ENCODE data around the gene UBXN10. TPM values are rescaled to one million over a fixed set of nuclear protein-coding genes. Genes with fewer than 3 reads are reported as not detected.

The UBXN10 gene
- total and polyA plus RNA-seq, 2 of the 13 experiments (the other 11 are each of a cell fraction or from before 2014, with no cell fraction given), result 0.04 to 0.05 TPM

DNA sequence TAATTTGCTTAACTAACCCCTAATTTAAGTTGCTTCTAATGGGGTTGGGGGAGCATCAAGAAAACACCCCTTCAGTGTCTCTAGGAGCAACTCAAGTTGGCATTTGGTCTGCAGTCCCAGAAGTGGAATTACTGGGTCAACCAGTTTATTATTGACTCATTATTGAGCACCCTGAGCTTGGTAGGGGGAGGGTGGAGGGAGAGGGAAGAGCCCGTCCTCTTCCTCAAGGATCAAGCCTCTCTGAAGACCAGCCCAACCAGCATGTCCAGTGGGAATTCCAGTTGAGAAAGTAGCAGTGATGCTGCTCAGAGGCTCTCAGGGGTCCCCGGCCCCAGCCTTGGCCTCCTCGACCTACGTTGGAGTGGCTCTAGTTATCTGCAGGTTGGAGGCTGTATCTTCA lies 48.8 kb upstream of the UBXN10 start (continued):
- TF ChIP-seq ZNF768 (CRISPR knock-in tag; IDR thresholded peaks at IDR 0.05) (no peak), TRIM24 (CRISPR knock-in tag; IDR thresholded peaks at IDR 0.05) (no peak), ZNF34 (CRISPR knock-in tag; IDR thresholded peaks at IDR 0.05; ENCODE audit: borderline replicate concordance) (no peak)

DNA sequence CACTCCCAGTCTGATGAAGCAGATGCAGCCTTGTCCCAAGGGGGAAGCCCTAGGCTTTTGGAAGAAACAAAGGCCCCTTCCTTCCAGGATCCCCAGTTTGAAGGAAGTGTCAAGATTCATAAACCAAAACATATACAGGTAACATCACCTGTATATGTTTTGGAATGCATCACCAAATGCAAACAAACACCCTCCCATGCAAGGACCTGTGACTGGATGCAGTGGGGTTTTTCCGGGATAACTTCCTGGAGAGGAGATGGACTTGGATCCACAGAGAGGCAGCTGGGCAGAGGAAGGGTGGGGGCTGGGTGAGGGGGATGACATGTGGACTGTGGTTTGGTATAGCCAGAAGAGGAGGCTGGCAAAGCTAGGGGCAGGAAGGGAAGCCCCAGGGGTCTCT lies 48.3 kb upstream of the UBXN10 start:
- ChIA-PET POLR2A (no interaction called here), CTCF (ENCODE audit: low intra/inter-chr PET ratio, low total read pairs) (no interaction called here)
- Histone ChIP-seq H3K27ac (ENCODE audit: extremely low read length, insufficient read depth, low read length) (no peak overlapping the region), H4K20me1 (ENCODE audit: insufficient read depth, low read length) (no peaks in the 10 kb centered on the region), H3K4me3 (replicated peaks in 1 of 3; ENCODE audit: insufficient read depth in 1 of 3, low read depth in 2 of 3, low read length in 3 of 3) (no peak overlapping the region), H3K36me3 (replicated peaks in 1 of 2; ENCODE audit: control insufficient read depth in 1 of 2, insufficient read depth in 2 of 2, low read length in 2 of 2) (no peaks in the 10 kb centered on the region), H3K9me3 (ENCODE audit: low read length) (no peaks in the 10 kb centered on the region), H3K27me3 (ENCODE audit: control insufficient read depth in 1 of 2, insufficient read depth in 2 of 2, low read length in 2 of 2) (peaks cover 2 to 15% of the 10 kb centered on the region in 2 experiments; a peak in 3 of 5 replicates), H3K9ac (ENCODE audit: insufficient read depth, low read depth, low read length) (no peak overlapping the region), H3K79me2 (ENCODE audit: insufficient read depth, low read length) (no peaks in the 10 kb centered on the region), H3K4me2 (ENCODE audit: low read depth, low read length) (no peak overlapping the region), H2AFZ (ENCODE audit: low read length) (no peak overlapping the region), H3K4me1 (ENCODE audit: insufficient read depth, low read length) (no peaks in the 10 kb centered on the region)
- no TSS peak for BruUV-seq (replicated peaks)
- no peak for FAIRE-seq
- DNase-seq (ENCODE audit: low spot score), result no peak
- in situ Hi-C loops (cut with HindIII; ENCODE audit: extremely low pct_ligation_motif_present, low pct_unique_long_range_greater_than_20kb), result no loop called here
- intact Hi-C loops (cut with micrococcal nuclease; ENCODE audit: unreplicated experiment), result no loop called here
- 0% methylated on average over 1 of the region's 1 CpG for WGBS (ENCODE audit: low lambda C conversion rate)
- no peak for ATAC-seq
- TF ChIP-seq, protein P1, sequence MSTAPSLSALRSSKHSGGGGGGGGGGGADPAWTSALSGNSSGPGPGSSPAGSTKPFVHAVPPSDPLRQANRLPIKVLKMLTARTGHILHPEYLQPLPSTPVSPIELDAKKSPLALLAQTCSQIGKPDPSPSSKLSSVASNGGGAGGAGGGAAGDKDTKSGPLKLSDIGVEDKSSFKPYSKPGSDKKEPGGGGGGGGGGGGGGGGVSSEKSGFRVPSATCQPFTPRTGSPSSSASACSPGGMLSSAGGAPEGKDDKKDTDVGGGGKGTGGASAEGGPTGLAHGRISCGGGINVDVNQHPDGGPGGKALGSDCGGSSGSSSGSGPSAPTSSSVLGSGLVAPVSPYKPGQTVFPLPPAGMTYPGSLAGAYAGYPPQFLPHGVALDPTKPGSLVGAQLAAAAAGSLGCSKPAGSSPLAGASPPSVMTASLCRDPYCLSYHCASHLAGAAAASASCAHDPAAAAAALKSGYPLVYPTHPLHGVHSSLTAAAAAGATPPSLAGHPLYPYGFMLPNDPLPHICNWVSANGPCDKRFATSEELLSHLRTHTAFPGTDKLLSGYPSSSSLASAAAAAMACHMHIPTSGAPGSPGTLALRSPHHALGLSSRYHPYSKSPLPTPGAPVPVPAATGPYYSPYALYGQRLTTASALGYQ (CRISPR knock-in tag; IDR thresholded peaks at IDR 0.05), result no peak
- TF ChIP-seq, protein P2, sequence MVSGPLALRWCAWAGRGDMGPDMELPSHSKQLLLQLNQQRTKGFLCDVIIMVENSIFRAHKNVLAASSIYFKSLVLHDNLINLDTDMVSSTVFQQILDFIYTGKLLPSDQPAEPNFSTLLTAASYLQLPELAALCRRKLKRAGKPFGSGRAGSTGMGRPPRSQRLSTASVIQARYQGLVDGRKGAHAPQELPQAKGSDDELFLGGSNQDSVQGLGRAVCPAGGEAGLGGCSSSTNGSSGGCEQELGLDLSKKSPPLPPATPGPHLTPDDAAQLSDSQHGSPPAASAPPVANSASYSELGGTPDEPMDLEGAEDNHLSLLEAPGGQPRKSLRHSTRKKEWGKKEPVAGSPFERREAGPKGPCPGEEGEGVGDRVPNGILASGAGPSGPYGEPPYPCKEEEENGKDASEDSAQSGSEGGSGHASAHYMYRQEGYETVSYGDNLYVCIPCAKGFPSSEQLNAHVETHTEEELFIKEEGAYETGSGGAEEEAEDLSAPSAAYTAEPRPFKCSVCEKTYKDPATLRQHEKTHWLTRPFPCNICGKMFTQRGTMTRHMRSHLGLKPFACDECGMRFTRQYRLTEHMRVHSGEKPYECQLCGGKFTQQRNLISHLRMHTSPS (CRISPR knock-in tag; IDR thresholded peaks at IDR 0.05; ENCODE audit: low read depth), result no peak
- TF ChIP-seq, protein P3, sequence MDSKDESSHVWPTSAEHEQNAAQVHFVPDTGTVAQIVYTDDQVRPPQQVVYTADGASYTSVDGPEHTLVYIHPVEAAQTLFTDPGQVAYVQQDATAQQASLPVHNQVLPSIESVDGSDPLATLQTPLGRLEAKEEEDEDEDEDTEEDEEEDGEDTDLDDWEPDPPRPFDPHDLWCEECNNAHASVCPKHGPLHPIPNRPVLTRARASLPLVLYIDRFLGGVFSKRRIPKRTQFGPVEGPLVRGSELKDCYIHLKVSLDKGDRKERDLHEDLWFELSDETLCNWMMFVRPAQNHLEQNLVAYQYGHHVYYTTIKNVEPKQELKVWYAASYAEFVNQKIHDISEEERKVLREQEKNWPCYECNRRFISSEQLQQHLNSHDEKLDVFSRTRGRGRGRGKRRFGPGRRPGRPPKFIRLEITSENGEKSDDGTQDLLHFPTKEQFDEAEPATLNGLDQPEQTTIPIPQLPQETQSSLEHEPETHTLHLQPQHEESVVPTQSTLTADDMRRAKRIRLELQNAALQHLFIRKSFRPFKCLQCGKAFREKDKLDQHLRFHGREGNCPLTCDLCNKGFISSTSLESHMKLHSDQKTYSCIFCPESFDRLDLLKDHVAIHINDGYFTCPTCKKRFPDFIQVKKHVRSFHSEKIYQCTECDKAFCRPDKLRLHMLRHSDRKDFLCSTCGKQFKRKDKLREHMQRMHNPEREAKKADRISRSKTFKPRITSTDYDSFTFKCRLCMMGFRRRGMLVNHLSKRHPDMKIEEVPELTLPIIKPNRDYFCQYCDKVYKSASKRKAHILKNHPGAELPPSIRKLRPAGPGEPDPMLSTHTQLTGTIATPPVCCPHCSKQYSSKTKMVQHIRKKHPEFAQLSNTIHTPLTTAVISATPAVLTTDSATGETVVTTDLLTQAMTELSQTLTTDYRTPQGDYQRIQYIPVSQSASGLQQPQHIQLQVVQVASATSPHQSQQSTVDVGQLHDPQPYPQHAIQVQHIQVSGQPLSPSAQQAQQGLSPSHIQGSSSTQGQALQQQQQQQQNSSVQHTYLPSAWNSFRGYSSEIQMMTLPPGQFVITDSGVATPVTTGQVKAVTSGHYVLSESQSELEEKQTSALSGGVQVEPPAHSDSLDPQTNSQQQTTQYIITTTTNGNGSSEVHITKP (CRISPR knock-in tag; IDR thresholded peaks at IDR 0.05; ENCODE audit: low read depth), result no peak
- TF ChIP-seq TAF1 (CRISPR knock-in tag; IDR thresholded peaks at IDR 0.05) (no peak), ZNF333 (CRISPR knock-in tag; IDR thresholded peaks at IDR 0.05; ENCODE audit: borderline replicate concordance) (no peak), FOXJ3 (CRISPR knock-in tag; IDR thresholded peaks at IDR 0.05; ENCODE audit: borderline replicate concordance) (no peak), ZNF780A (CRISPR knock-in tag; IDR thresholded peaks at IDR 0.05) (no peak), TCF7 (IDR thresholded peaks at IDR 0.05; ENCODE audit: low read depth) (no peak)
- TF ChIP-seq, protein P4, sequence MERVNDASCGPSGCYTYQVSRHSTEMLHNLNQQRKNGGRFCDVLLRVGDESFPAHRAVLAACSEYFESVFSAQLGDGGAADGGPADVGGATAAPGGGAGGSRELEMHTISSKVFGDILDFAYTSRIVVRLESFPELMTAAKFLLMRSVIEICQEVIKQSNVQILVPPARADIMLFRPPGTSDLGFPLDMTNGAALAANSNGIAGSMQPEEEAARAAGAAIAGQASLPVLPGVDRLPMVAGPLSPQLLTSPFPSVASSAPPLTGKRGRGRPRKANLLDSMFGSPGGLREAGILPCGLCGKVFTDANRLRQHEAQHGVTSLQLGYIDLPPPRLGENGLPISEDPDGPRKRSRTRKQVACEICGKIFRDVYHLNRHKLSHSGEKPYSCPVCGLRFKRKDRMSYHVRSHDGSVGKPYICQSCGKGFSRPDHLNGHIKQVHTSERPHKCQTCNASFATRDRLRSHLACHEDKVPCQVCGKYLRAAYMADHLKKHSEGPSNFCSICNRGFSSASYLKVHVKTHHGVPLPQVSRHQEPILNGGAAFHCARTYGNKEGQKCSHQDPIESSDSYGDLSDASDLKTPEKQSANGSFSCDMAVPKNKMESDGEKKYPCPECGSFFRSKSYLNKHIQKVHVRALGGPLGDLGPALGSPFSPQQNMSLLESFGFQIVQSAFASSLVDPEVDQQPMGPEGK (CRISPR knock-in tag; IDR thresholded peaks at IDR 0.05), result no peak
- TF ChIP-seq, protein P5, sequence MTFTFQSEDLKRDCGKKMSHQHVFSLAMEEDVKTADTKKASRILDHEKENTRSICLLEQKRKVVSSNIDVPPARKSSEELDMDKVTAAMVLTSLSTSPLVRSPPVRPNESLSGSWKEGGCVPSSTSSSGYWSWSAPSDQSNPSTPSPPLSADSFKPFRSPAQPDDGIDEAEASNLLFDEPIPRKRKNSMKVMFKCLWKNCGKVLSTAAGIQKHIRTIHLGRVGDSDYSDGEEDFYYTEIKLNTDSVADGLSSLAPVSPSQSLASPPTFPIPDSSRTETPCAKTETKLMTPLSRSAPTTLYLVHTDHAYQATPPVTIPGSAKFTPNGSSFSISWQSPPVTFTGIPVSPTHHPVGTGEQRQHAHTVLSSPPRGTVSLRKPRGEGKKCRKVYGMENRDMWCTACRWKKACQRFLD (CRISPR knock-in tag; IDR thresholded peaks at IDR 0.05; ENCODE audit: borderline replicate concordance), result no peak
